Ishikawa (cell line): ENCODE results near the gene TBC1D32.

Experiments used
- CEBPB ChIP-seq: IDR thresholded peaks from 2 replicates; pipeline ENCODE4 v1.6.1; 2012
- CREB1 ChIP-seq: IDR thresholded peaks from 2 replicates; pipeline ENCODE4 v1.6.1; 2012; ENCODE audit warnings: low read depth
- EGR1 ChIP-seq: IDR thresholded peaks from 2 replicates; pipeline ENCODE4 v1.6.1; 2012
- EP300 ChIP-seq: IDR thresholded peaks from 2 replicates; pipeline ENCODE4 v1.6.1; 2012; ENCODE audit warnings: borderline replicate concordance
- FOXM1 ChIP-seq: IDR thresholded peaks from 2 replicates; pipeline ENCODE4 v1.6.1; 2012; ENCODE audit warnings: low read depth, borderline replicate concordance
- MAX ChIP-seq: IDR thresholded peaks from 2 replicates; pipeline ENCODE4 v1.6.1; 2012
- NFIC ChIP-seq: IDR thresholded peaks from 2 replicates; pipeline ENCODE4 v1.6.1; 2012
- RAD21 ChIP-seq: IDR thresholded peaks from 2 replicates; pipeline ENCODE4 v1.6.1; 2012; ENCODE audit warnings: low read depth
- REST ChIP-seq: IDR thresholded peaks from 2 replicates; pipeline ENCODE4 v1.6.1; 2012; ENCODE audit warnings: low read depth, mild to moderate bottlenecking
- TAF1 ChIP-seq: IDR thresholded peaks from 2 replicates; pipeline ENCODE4 v1.6.1; 2012; ENCODE audit warnings: low read depth, mild to moderate bottlenecking
- TCF12 ChIP-seq: IDR thresholded peaks from 2 replicates; pipeline ENCODE4 v1.6.1; 2012; ENCODE audit warnings: low read depth
- TEAD4 ChIP-seq: IDR thresholded peaks from 2 replicates; pipeline ENCODE4 v1.6.1; 2012
- USF1 ChIP-seq: IDR thresholded peaks from 2 replicates; pipeline ENCODE4 v1.6.1; 2012
- YY1 ChIP-seq: IDR thresholded peaks from 2 replicates; pipeline ENCODE4 v1.6.1; 2012; ENCODE audit warnings: low read depth
- ZBTB7A ChIP-seq: IDR thresholded peaks from 2 replicates; pipeline ENCODE4 v1.6.1; 2012; ENCODE audit warnings: low read depth

TBC1D32 gene

GRCh38 chr6:121205569-121205968 is 128.7 kb downstream of the TBC1D32 start:
- no peak for TF ChIP-seq USF1
- no peak for TF ChIP-seq TEAD4
- no peak for TF ChIP-seq TAF1
- no peak for TF ChIP-seq REST
- no peak for TF ChIP-seq CEBPB

DNA sequence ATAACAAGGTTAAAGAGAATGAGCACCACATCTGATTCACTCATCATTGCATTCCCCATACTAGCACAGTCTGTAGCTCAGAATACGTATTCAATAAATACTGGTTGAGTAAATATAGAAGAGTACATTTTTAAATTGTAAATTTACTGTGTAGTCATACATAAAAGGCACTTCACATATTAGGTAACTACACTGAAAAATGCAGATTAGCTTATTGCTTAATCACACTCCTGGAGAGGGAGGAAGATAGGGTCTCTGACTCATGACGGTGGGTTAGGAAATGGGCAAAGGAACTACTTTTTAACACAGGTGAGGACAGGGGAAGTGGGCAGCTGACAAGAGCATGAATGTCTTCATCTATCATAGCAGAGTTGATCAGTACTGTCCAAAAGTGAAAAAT is 133.2 kb downstream of the TBC1D32 start:
- TF ChIP-seq NFIC, result no peak

GRCh38 chr6:121190122-121190521 is 144.2 kb downstream of the TBC1D32 start:
- TF ChIP-seq YY1 (no peak), RAD21 (no peak), MAX (no peak)

DNA sequence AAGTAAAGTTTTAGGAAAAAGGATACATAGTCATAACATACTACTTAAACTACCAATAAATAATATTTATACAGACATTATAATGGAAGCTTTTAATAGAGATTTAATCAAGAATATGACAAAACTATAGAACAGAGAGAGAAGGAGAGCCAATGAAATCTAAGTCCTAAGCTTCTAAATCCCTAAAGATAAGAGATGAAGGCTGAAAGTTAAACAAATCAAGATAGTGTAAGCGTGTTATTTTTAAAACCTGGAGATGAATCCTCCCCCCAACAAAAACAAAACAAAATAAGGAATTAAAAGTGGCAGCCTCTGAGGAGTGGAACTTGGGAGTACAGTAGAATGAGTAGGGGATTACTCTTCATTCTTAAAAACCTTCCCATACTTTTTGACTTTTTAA is 145.9 kb downstream of the TBC1D32 start:
- TF ChIP-seq MAX, result no peak
- TF ChIP-seq TAF1, result no peak
- no peak for TF ChIP-seq FOXM1
- no peak for TF ChIP-seq ZBTB7A
- no peak for TF ChIP-seq CREB1
- TF ChIP-seq YY1, result no peak
- TF ChIP-seq EGR1, result no peak
- TF ChIP-seq TCF12, result no peak
- TF ChIP-seq REST, result no peak
- no peak for TF ChIP-seq RAD21
- TF ChIP-seq NFIC, result no peak
- TF ChIP-seq EP300, result no peak
- no peak for TF ChIP-seq TEAD4
- no peak for TF ChIP-seq CEBPB
- TF ChIP-seq USF1, result no peak

- TF ChIP-seq TEAD4 (peak; percentile 93), RAD21 (no peak), CREB1 (no peak), TCF12 (0 out of 2 replicates have a peak, but pooled peaks have one; percentile 26), EP300 (peak; percentile 66; the same call in 1 of the 2 replicates), REST (peak; percentile 6; the same call in 1 of the 2 replicates), FOXM1 (peak; percentile 69; the same call in 1 of the 2 replicates), EGR1 (no peak)
Observed at GRCh38 chr6:121187833-121188200, 146.5 kb downstream of the TBC1D32 start.
